Keratinocyte (primary cell): ENCODE data around the gene LUZP1. TPM values are rescaled to one million over a fixed set of nuclear protein-coding genes. Genes with fewer than 3 reads are reported as not detected.
A peak's percentile ranks its signal among the peaks of the same experiment; 100 is the strongest.

ENCODE experiments used
- DNase-seq: peaks from one replicate; pipeline ENCODE4 v3.0.0-alpha.2; 2011; ENCODE audit warnings: low read depth, missing footprints, low spot score
- FAIRE-seq: peaks from 2 replicates; lab custom pipeline; 2011; peaks lifted over from hg19 to GRCh38; lab: Jason Lieb, UNC
- H2AFZ ChIP-seq: 2 replicates; pipeline ENCODE4 v1.6.0; 2012; ENCODE audit warnings: low read length, control low read depth, inconsistent platforms; ENCODE audit not compliant: control insufficient read depth
- H3K27ac ChIP-seq: 2 replicates; pipeline ENCODE4 v1.5.1; 2011; ENCODE audit warnings: low read length; ENCODE audit not compliant: control insufficient read depth, insufficient read depth
- H3K27me3 ChIP-seq: 3 replicates; pipeline ENCODE4 v1.6.0; 2011; ENCODE audit warnings: low read length; ENCODE audit not compliant: control insufficient read depth, insufficient read depth; ENCODE audit errors: extremely low read depth
- H3K36me3 ChIP-seq, 2 experiments: 2 replicates in 1 of 2; 3 replicates in 1 of 2; pipeline ENCODE4 v1.5.1; 2011; ENCODE audit warnings: low read length in 2 of 2, mild to moderate bottlenecking in 1 of 2; ENCODE audit not compliant: control insufficient read depth in 2 of 2, insufficient read depth in 2 of 2; ENCODE audit errors: extremely low read depth in 1 of 2
- H3K4me1 ChIP-seq: 3 replicates; pipeline ENCODE4 v1.5.1; 2011; ENCODE audit warnings: low read length; ENCODE audit not compliant: control insufficient read depth, insufficient read depth; ENCODE audit errors: extremely low read depth
- H3K4me2 ChIP-seq: 3 replicates; pipeline ENCODE4 v1.6.0; 2011; ENCODE audit warnings: low read depth, low read length; ENCODE audit not compliant: control insufficient read depth, insufficient read depth; ENCODE audit errors: extremely low read depth
- H3K4me3 ChIP-seq, 3 experiments: fragments of 200-600 bp in 1 of 3; sonication (generic) in 1 of 3; 2 replicates in 2 of 3; 3 replicates in 1 of 3; pipeline ENCODE4 v1.5.1; 2011 to 2016; ENCODE audit warnings: low read length in 3 of 3, mild to moderate bottlenecking in 3 of 3, control low read depth in 2 of 3, inconsistent platforms in 1 of 3, low read depth in 1 of 3, mixed read lengths in 1 of 3, mixed run types in 1 of 3, moderate library complexity in 1 of 3; ENCODE audit not compliant: control insufficient read depth in 2 of 3, insufficient read depth in 2 of 3; ENCODE audit errors: extremely low read depth in 1 of 3
- H3K79me2 ChIP-seq: 2 replicates; pipeline ENCODE4 v1.6.0; 2012; ENCODE audit warnings: low read length; ENCODE audit not compliant: control insufficient read depth, insufficient read depth
- H3K9ac ChIP-seq: 3 replicates; pipeline ENCODE4 v1.6.0; 2011; ENCODE audit warnings: low read length; ENCODE audit not compliant: control insufficient read depth, insufficient read depth; ENCODE audit errors: extremely low read depth
- H3K9me1 ChIP-seq: 3 replicates; pipeline ENCODE4 v1.6.0; 2011; ENCODE audit warnings: low read length; ENCODE audit not compliant: control insufficient read depth, insufficient read depth; ENCODE audit errors: extremely low read depth
- H3K9me3 ChIP-seq: 2 replicates; pipeline ENCODE4 v1.5.1; 2012; ENCODE audit warnings: low read depth, low read length; ENCODE audit not compliant: control insufficient read depth
- H4K20me1 ChIP-seq: 3 replicates; pipeline ENCODE4 v1.6.0; 2011; ENCODE audit warnings: low read length; ENCODE audit not compliant: control insufficient read depth, insufficient read depth; ENCODE audit errors: extremely low read depth
- CTCF ChIP-seq, 3 experiments: IDR thresholded peaks in 1 of 3; conservative IDR thresholded peaks in 1 of 3; optimal IDR thresholded peaks in 1 of 3; 2 replicates in 2 of 3; 3 replicates in 1 of 3; pipeline versions ENCODE3 to v1.5.1; 2011; ENCODE audit warnings: low read length in 3 of 3, mild to moderate bottlenecking in 3 of 3, moderate library complexity in 2 of 3, control low read depth in 1 of 3, inconsistent platforms in 1 of 3; ENCODE audit not compliant: insufficient read depth in 2 of 3; ENCODE audit errors: extremely low read depth in 1 of 3
- EZH2 ChIP-seq: IDR thresholded peaks from one replicate; pipeline ENCODE4 v1.6.1; 2012; ENCODE audit warnings: inconsistent platforms, mild to moderate bottlenecking, low read length, moderate library complexity
- dilution Hi-C: fragments of 300-500 bp; cut with MboI; formaldehyde crosslinking; loops from one replicate; pipeline ENCODE4 v1.7.0; 2020; ENCODE audit warnings: low sequenced_read_pairs; ENCODE audit not compliant: extremely low pct_ligation_motif_present
- polyA plus RNA-seq, 5 experiments: library from polyadenylated mRNA; depleted of rRNA in 3 of 5; stranded (reverse) in 3 of 5; stranded (forward) in 1 of 5; unstranded in 1 of 5; fragments of >200 nt; gene quantifications; 1 replicate in 1 of 5; 2 replicates in 3 of 5; 3 replicates in 1 of 5; pipeline versions ENCODE4 v1.2.1 to v1.2.3, GENCODE V29; 2011 to 2012; ENCODE audit warnings: missing spikeins in 2 of 5, low read depth in 1 of 5, low replicate concordance in 1 of 5

The LUZP1 gene
- polyA plus RNA-seq, 1 donor (not counting 4 experiments of a cell fraction or from before 2014, with no cell fraction given): 52.5 TPM

GRCh38 chr1:23196627-23197328 lies 28.1 kb upstream of the LUZP1 start:
- H3K9ac ChIP-seq: peak overlapping the region; percentile 70
- H3K4me3 ChIP-seq: no peak overlapping the region
- peak overlapping the region; percentile 62 for H3K4me2 ChIP-seq
- H3K36me3 ChIP-seq: no peaks in the 10 kb centered on the region
- no peak for TF ChIP-seq EZH2
- TF ChIP-seq CTCF (optimal IDR thresholded peaks at IDR 0.05 in 1 of 3, IDR thresholded peaks at IDR 0.05 in 1 of 3, conservative IDR thresholded peaks at IDR 0.05 in 1 of 3; ENCODE audit: extremely low read depth in 1 of 3, insufficient read depth in 2 of 3, low read length in 3 of 3): no peak
- peak overlapping the region; percentile 67 for H2AFZ ChIP-seq
- H3K79me2 ChIP-seq: no peaks in the 10 kb centered on the region
- dilution Hi-C loops: no loop called here
- no peaks in the 10 kb centered on the region for H3K9me1 ChIP-seq
- H3K27ac ChIP-seq: peak overlapping the region; percentile 93
- DNase-seq (peak; percentile 96), FAIRE-seq (peak; percentile 79)
- peaks cover 39% of the 10 kb centered on the region for H3K4me1 ChIP-seq
- no peaks in the 10 kb centered on the region for H3K9me3 ChIP-seq
- H4K20me1 ChIP-seq: no peaks in the 10 kb centered on the region
- H3K27me3 ChIP-seq: no peaks in the 10 kb centered on the region

- FAIRE-seq: peak; percentile 58
- no peak for DNase-seq
- no peaks in the 10 kb centered on the region for H4K20me1 ChIP-seq
- H3K9me1 ChIP-seq: no peaks in the 10 kb centered on the region
- no peak overlapping the region for H3K4me3 ChIP-seq
- H3K9ac ChIP-seq: peak overlapping the region; percentile 34
- no peaks in the 10 kb centered on the region for H3K9me3 ChIP-seq
- no peaks in the 10 kb centered on the region for H3K27me3 ChIP-seq
- H3K4me1 ChIP-seq: peaks cover 41% of the 10 kb centered on the region
- no peaks in the 10 kb centered on the region for H3K36me3 ChIP-seq
- H3K4me2 ChIP-seq: peak overlapping the region; percentile 30
- H3K27ac ChIP-seq: peak overlapping the region; percentile 74
- H2AFZ ChIP-seq: no peak overlapping the region
- dilution Hi-C loops: no loop called here
- TF ChIP-seq EZH2 (no peak), CTCF (optimal IDR thresholded peaks at IDR 0.05 in 1 of 3, IDR thresholded peaks at IDR 0.05 in 1 of 3, conservative IDR thresholded peaks at IDR 0.05 in 1 of 3; ENCODE audit: extremely low read depth in 1 of 3, insufficient read depth in 2 of 3, low read length in 3 of 3) (no peak)
- H3K79me2 ChIP-seq: no peaks in the 10 kb centered on the region
These were observed 25.7 kb upstream of the LUZP1 start for GRCh38 chr1:23194119-23194984.
